ENCODE data around the gene CALHM1. TPM values are rescaled to one million over a fixed set of nuclear protein-coding genes. Genes with fewer than 3 reads are reported as not detected.
"Not testable (repeated sequence)": the region's sequence is repeated elsewhere in the genome, so short reads cannot be mapped to it uniquely, and the experiment has no call there.

CALHM1 gene, protein sequence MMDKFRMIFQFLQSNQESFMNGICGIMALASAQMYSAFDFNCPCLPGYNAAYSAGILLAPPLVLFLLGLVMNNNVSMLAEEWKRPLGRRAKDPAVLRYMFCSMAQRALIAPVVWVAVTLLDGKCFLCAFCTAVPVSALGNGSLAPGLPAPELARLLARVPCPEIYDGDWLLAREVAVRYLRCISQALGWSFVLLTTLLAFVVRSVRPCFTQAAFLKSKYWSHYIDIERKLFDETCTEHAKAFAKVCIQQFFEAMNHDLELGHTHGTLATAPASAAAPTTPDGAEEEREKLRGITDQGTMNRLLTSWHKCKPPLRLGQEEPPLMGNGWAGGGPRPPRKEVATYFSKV
- total RNA-seq = not detected in 2 replicates

DNA sequence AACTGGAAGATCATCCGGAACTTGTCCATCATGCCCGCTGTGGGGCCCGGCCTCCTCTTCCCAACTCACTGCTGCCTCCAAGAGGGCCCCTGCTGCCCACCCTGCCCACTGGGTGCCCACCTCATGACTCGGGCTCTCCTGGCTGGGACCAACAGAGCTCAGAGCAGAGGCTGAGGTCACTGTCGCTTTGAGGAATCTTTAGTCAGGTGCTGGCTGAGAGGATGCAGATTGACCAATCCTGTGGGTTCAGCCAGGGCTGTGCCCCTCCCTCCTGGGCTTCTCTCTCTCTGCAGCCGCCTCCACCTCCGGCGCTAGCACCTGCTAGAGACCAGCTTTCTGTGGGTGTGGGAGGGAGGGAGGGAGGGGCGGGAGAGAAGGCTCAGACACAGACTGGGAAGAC, at the start of gene CALHM1:
TSS of gene CALHM1 (minus strand) at position 181 of the 400 bp plus-strand sequence. CDS start at position 32, 149 bp downstream.
- H3K4me3 ChIP-seq (ENCODE audit: low read depth, low read length) = no peak within 1 kb of the TSS
- TF ChIP-seq, protein P1, sequence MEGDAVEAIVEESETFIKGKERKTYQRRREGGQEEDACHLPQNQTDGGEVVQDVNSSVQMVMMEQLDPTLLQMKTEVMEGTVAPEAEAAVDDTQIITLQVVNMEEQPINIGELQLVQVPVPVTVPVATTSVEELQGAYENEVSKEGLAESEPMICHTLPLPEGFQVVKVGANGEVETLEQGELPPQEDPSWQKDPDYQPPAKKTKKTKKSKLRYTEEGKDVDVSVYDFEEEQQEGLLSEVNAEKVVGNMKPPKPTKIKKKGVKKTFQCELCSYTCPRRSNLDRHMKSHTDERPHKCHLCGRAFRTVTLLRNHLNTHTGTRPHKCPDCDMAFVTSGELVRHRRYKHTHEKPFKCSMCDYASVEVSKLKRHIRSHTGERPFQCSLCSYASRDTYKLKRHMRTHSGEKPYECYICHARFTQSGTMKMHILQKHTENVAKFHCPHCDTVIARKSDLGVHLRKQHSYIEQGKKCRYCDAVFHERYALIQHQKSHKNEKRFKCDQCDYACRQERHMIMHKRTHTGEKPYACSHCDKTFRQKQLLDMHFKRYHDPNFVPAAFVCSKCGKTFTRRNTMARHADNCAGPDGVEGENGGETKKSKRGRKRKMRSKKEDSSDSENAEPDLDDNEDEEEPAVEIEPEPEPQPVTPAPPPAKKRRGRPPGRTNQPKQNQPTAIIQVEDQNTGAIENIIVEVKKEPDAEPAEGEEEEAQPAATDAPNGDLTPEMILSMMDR (conservative IDR thresholded peaks at IDR 0.05; ENCODE audit: low read depth, low read length) = no peak
- no peak for DNase-seq (ENCODE audit: low read depth)

DNA sequence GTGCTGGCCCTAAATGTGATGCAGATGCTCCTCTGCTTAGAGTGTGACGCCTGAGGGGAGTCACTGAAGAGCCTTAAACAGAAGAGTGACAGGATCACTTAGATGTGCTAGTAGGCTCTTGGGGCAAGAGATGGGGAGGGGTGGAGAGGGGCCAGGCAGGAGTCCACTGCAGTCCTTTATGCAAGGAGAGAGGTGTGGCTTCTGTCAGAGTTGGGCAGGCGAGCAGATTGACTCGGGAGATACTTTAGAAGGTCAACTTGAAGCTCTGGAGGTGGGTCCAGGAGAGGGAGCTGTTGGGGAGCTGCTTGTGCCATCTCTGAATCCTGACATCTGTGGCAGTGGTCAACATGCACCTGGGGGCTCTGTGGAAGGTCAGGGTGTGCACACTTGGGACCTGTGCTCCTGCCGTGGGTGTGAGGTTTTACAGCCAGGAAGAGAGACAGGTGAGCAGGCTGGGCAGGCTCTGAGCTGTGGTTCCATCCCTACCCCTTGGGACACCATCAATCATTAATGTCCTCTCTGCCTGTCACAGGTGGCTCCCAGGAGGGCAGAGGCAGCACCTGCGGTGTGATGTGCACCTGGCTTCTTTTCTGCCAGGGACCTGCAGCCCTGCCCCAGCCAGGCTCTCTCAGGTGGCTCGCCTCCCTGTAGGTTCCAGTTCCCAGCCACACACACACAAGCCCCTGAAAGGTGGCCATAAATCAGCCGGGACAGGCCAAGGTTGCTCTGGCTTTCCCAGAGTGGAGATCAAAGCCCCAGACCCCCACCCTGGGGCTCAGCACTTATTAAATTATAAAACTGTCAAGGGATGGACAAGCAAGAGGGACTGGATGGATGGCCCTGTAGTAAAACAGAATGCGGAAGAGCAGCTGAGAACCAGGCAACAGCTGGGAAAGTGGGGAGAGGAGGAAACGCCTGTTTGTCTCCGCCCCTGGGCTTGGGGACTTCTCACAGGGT, 48.8 kb upstream of the CALHM1 start:
- TF ChIP-seq, protein P1 (conservative IDR thresholded peaks at IDR 0.05; ENCODE audit: low read depth, low read length) = no peak
- no peak overlapping the region for H3K4me3 ChIP-seq (ENCODE audit: low read depth, low read length)

DNA sequence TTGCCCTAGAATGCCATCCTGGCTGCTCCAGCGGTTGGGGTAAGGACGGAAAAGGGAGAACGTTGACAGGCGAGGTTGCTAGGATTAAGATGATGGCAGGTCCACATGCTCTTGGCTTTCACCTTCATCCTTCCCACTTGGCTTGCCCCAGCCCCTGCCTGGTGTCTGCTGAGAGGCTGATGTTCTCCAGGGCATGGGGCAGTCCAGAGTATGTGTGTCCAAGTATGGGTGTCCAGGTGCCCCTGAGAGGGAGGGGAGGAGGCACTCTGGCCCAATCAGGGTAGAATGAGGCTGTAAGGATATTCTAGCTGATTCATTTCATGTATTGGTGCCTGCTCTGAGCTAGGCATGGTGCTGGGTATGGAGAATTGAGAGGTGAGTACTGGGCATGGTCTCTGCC, 47.4 kb upstream of the CALHM1 start:
- H3K4me3 ChIP-seq (ENCODE audit: low read depth, low read length) = no peak overlapping the region
- no peak for DNase-seq (ENCODE audit: low read depth)
- TF ChIP-seq, protein P1 (conservative IDR thresholded peaks at IDR 0.05; ENCODE audit: low read depth, low read length) = no peak

More for the DNA sequence above, 48.8 kb upstream of the CALHM1 start:
- DNase-seq (ENCODE audit: low read depth) = no peak

DNA sequence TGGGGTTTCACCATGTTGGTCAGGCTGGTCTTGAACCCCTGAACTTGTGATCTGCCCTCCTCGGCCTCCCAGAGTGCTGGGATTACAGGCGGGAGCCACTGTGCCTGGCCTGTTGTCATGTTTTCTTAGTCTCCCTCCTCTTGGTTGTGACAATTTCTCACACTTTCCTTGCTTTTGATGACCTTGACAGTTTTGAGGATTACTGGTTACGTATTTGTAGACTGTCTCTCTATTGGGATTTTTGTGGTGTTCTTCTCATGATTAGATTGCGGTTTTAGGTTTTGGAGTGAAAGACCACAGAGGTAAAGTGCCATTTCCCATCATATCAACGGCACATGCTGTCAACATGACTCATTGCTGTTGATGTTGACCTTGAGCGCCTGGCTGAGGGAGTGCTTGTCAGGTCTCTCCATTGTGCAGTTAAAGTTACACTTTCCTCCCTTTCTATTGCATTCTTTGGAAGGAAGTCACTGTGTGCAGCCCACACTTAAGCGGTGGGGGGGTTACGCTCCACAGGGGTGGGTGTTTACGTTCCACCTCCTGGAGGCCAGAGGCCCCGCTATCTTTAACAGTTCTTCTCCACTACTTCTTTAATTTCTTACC, 45.6 kb upstream of the CALHM1 start:
- peak; percentile 87 for DNase-seq (ENCODE audit: low read depth)
- no peak overlapping the region for H3K4me3 ChIP-seq (ENCODE audit: low read depth, low read length)
- TF ChIP-seq, protein P1 (conservative IDR thresholded peaks at IDR 0.05; ENCODE audit: low read depth, low read length) = no peak

DNA sequence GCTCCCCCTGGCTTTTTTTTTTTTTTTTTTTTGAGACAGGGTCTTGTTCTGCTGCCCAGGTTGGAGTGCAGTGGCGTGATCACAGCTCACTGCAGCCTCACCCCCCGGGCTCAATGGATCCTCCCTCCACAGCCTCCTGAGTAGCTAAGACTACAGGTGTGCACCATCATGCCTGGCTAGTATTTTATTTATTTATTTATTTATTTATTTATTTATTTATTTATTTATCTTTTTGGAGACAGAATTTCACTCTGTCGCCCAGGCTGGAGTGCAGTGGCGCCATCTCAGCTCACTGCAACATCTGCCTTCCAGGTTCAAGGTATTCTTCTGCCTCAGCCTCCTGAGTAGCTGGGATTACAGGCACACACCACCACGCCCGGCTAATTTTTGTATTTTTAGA, 45.1 kb upstream of the CALHM1 start:
- not testable (repeated sequence) for DNase-seq (ENCODE audit: low read depth); H3K4me3 ChIP-seq (ENCODE audit: low read depth, low read length)

DNA sequence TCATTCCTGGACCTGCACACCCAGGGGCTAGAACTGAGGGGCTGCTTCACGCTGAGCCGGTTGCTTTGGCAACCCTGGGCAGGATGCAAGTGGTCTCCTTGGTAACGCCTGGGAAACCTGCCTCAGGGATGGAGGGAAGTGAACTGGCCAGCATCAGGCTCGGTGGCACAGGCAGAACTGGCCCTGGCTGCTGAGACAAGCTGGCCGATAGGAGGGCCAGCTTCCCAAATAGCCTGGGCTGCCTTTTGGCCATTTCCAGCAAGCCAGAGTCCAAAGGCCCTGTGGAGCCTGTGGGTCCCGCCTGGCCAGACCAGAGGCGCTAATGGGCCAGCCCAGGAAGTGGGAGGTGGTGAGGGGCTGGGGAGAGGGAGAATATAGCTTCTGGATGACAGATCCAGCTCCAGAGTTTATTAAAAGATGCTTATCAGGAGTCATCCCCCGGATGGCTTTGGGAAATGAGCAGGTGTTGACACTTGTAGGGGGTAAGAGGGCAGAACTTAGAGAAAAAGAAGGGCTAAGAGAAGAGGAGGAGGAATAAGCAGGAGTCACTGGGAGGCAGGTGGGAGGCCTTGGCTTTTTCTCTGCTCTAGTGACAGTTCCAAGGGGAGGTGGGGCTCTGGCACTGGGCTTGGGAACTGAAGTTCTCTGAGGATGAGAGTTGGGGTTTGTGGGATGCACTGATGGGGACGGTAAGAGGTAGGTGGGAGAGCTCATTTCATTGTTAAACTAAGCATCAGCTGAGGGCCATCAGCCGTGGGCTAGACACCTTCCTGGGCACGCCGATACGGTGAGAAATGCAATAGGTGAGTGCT, 44.4 kb upstream of the CALHM1 start:
- no peak overlapping the region for H3K4me3 ChIP-seq (ENCODE audit: low read depth, low read length)
- TF ChIP-seq, protein P1 (conservative IDR thresholded peaks at IDR 0.05; ENCODE audit: low read depth, low read length) = no peak
- DNase-seq (ENCODE audit: low read depth) = no peak

All from epithelial cell of proximal tubule (primary cell).